HG02973 (cell line): ENCODE data around the gene ACOT8.
A peak's percentile ranks its signal among the peaks of the same experiment; 100 is the strongest.
"Not testable (repeated sequence)": the region's sequence is repeated elsewhere in the genome, so short reads cannot be mapped to it uniquely, and the experiment has no call there.

Source experiments
- ATAC-seq: cut with Tn5 transposase; IDR thresholded peaks from one replicate; pipeline ENCODE4 v1.9.1; 2021; ENCODE audit warnings: moderate library complexity; ENCODE audit not compliant: unreplicated experiment

The ACOT8 gene

DNA sequence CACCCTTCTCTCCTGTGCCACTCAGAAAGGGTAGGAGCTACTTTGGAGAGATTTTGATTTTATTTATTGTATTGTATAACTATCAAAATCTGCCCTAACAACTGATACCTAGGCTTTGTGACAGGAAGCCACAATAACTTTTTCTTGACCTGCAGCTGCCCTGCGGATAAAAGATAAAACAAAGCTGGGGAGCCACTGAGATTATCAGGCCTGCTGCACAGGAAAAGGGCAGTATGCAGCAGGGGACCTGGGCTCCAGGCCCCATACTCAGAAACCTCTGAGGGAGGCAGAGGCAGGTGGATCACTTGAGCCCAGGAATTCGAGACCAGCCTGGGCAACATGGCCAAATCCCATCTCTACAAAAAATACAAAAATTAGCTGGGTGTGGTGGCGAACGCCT lies 24.6 kb downstream of the ACOT8 start:
- ATAC-seq = no peak

- not testable (repeated sequence) for ATAC-seq
Measured at GRCh38 chr20:45829673-45830106, 27.5 kb downstream of the ACOT8 start.

DNA sequence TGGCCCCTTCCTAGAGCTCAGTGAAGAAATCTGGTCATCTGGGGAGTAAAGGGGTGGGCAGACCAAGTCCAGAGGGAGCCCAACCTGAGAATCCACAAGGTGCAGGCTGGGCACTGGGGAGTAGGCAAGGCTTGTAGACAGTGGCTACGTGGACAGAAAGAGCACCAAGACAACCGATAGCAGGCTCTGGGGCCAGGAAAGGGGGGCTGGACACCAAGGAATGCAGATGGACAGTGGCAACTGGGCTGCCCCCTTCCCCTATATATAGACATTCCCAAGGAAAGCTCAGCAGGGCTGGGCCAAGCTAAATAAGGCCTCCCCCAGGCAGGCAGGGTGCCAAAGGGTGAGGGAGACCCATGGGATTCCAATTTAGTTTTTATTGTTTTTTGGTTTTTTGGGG lies 28.6 kb downstream of the ACOT8 start:
- ATAC-seq = no peak

DNA sequence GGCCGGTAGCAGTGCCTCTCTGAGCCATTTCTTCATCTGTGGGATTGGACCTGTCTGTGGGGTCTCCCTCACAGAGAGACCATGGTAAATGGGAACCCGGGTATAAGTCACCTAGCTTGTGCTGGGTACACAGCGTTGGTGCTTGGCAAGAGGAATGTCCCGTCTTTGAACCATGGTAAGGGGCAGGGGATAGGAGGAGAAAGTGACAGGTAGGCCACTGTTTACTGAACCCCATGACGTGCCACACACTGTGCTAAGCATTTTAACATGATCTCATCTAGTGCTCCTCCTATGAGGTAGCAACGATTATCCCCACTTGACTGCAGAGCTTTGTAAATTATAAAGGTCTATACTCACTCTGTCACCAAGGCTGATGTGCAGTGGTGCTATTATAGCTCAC lies 29.5 kb downstream of the ACOT8 start:
- ATAC-seq = no peak

DNA sequence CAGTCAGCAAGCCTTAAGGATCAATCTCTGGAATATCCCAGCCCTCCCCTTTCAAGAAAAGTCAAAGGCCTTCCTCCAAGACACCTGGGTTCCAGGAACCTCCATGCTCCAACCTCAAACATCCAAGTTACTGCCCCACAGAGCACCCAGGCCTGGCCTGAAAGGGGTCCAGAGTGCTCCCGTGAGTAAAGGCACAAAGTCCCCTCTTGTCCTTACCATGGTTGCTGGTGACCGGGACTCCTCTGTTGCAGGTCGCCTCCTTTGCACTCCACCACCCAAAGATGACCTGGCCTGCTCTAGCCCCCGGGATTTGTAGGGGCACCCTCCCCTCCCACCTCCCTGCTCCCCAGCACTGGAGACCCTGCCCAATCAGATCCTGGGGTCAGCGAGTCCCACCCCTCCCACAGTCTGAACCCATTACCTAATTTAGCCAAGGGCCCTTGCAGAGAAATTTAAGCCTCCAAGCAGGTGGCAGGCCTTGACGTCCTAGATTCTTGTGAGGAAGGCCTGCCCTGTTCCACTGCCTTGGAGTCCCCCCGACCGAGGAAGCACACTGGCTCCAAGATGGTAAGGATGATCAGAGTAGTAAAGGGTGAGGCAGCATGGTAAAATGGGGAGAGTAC lies 30.1 kb downstream of the ACOT8 start, which contains the start of gene TNNC2:
Gene TNNC2, minus strand, starts transcription at position 283 of the 623 bp plus-strand sequence. Its CDS starts 64 bp downstream, at position 219.
- no peak for ATAC-seq

DNA sequence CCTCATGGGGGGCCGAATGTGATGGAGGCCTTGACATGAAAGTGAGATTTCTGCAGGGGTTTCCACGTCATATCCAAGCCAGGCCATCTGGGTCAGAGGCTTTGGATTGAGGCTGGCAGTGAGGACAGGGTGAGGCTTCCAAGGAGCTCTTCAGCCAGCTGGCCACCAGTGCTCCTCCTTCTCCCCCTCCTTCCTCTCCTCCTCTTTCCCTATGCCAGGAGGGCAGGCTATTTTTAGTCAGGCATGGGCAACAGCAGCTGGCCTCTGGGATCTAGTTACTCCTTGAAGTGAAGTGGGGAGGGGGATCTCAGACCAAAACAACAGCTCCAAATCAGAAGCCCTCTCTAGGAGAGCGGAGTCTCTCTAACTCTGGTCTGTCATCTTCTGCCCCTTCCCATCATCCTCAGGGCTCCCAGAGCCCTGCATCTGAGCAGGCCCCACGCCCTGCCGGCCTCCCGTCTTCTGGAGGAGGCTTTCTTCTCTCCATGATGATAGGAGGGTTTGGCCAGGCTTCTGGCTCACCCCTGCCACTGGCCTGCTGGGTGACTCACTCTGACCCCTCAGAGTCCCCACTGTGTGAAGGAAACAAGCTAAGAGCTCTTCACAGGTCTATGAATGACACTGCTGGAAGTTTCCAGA lies 30.7 kb downstream of the ACOT8 start:
- ATAC-seq = no peak

DNA sequence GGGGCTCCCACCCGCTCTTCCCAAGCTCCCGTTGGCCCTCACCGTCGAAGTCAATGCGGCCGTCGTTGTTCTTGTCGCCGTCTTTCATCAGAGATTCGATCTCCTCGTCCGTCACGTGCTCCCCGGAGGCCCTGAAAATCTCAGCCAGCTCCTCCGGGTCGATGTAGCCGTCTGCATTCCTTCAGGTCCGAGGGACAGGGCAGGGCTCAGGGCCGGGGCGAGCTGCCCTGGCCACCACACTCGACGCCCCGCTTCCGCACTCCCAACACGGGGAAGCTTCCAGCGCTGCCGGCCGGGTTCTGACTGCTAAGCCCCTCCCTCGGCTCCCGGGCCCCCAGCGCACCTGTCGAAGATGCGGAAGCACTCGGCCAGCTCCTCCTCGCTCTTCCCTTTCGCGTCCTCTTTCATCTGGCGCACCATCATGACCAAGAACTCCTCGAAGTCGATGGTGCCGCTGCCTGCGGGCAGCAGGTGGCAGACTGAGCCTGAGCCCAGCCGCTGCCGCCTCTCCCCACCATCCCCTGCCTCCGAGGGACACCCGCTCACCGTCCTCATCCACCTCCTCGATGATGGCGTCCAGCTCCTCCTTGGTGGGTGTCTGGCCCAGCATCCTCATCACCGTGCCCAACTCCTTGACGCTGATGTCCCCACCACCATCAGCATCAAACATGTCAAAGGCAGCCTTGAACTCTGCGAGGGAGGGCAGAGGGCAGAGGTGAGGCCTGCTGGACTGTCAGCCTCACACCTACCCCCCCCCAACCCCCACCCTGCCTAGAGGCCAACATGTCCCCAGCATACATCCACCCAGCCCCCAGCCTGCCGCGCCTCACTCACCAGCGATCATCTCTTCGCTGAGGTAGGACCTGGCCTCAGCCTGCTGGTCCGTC lies 33.0 kb downstream of the ACOT8 start:
- no peak for ATAC-seq

DNA sequence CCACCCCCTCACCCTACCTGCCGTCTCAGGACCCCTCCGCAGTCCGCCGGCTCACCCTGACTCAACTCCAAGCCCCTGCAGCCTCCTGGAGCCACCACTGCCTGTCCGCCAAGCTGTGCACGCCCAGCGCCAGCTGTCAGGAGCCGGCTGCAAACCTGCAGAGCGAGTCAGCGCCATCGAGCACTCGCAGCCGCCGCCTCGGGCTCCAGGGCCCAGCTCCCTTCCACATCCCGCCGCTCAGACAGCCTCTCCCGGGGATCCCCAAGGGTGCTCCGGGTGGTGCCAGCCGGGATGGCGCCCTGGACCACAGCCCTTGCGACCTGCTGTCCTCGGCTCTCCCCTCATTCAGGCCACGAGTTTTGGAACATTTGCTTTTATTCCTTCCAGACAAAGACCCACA lies 34.3 kb downstream of the ACOT8 start:
- ATAC-seq = no peak

DNA sequence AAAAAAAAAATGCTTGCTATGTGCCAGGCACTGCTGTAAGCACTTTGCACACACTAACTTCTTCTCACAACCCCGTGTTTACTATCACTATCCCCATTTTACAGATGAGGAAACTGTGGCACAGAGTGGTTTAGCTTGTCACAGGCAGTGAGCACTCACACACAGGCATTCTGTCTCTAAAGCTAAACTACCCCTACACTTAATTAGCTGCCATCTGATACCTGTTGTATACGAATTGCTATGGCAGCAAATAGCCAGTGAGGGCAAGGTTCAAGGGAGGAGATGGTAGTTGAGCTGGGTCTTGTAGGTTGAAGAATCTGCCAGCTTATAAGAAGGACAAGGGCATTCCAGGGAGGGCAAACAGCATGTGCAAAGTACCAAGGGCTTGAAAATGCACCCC lies 35.2 kb downstream of the ACOT8 start:
- ATAC-seq = no peak

DNA sequence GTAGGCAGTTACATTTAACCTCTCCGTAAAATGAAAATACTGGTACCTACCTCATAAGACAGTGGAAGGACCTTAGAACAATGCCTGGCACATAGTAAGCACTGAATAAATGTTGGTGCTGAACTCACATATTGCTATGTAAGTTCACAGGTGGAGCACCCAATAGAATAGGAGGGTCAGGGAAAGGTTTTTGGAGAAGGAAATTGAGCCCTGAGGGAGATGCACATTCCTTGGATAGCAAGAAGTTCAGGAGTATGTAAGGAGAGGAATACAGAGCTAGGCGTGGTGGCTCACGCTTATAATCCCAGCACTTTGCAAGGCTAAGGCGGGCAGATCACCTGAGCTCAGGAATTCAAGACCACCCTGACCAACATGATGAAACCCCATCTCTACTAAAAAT lies 37.7 kb downstream of the ACOT8 start:
- no peak for ATAC-seq

GRCh38 chr20:45818239-45818638 lies 39.0 kb downstream of the ACOT8 start:
- ATAC-seq = no peak

DNA sequence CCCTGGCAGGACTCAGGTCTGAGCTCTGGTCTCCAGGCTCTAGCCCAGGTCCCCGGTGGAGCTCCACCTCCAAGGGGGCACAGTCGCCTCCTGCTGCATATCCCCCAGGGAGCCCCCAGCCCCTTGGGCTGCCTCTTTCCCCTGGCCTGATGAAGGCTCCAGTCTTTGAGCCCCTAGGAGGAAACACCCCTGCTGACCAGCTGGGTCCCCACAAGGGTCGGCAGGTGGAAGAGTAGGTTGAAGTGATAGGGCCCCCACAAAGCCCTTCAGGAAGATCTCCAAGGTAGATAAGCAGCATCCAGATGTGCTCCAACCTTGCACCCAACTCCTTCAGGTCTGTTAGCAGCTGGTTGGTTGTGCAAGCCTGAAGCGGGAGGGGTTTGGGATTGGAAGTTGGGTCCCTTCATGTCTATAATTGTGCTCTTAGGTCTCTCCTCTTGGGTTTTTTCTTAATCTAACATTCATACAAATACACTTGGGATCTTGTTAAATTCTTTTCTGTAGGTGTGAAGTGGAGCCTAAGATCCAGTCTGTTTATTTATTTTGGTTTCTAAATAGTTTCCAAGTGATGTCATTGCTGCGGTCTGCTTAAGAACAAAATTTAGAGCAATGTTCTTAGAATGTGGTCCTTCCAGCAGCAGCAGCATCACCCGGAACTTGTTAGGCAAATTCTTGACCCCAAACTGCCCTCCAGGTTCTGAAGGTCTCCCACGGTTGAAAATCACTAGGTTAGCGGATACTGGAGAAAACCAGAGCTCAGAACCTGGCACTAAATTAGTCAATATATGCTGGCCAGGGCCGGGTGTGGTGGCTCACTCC lies 39.6 kb downstream of the ACOT8 start:
- no peak for ATAC-seq

DNA sequence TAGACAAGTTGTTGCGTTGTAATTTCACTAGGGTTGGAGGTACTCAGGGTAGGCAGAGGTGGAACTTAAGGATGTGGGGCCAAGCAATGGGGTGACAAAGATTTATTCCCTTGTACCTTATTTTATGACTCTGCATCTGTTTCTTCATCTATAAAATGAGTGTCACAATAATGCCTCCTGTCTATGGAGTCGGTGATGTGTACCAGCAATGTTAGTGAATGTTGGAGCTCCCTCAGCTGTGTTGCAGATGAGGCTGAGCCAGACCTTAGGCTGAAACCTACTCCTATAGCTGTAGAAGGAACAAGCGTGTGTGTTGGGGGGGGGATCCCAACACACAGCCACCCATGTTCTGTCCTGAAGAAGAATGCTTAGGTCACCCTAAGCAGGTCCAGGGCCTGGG lies 40.2 kb downstream of the ACOT8 start:
- ATAC-seq = no peak

DNA sequence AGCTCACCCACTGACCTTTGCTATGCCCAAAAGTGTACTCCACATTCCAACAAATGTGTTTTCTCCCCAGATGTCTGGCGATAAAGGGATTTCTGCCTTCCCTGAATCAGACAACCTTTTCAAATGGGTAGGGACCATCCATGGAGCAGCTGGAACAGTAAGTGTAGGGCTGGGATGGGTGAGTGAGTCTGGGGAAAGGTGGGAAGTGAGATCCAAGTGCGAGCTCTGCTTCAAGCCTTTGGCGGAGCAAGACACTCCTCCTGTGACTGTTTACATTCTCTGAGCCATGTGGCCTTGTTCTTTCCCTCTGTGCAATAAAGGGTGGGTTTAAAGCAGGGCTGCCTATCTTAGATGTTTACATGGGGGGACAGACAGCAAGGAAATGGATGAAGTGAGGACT lies 42.9 kb downstream of the ACOT8 start:
- no peak for ATAC-seq

DNA sequence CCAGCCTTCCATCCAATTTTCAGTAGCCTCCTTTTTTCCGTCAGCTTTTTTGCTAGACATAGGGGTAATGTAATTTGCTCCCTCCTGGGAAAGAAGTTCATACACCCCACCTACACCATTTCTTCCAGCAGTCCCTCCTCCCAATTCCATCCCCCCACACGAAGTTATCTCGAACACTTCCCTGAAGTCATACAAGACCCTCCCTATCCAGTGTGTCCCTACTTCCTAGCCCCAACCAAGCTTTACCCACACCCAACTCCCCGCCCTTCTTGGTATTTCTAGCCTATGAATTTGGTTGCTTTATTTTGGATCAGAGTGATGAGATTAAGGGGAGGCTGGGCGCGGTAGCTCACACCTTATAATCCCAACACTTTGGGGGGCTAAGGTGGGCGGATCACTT lies 43.7 kb downstream of the ACOT8 start:
- no peak for ATAC-seq

GRCh38 chr20:45813006-45813340 lies 44.2 kb downstream of the ACOT8 start:
- no peak for ATAC-seq

DNA sequence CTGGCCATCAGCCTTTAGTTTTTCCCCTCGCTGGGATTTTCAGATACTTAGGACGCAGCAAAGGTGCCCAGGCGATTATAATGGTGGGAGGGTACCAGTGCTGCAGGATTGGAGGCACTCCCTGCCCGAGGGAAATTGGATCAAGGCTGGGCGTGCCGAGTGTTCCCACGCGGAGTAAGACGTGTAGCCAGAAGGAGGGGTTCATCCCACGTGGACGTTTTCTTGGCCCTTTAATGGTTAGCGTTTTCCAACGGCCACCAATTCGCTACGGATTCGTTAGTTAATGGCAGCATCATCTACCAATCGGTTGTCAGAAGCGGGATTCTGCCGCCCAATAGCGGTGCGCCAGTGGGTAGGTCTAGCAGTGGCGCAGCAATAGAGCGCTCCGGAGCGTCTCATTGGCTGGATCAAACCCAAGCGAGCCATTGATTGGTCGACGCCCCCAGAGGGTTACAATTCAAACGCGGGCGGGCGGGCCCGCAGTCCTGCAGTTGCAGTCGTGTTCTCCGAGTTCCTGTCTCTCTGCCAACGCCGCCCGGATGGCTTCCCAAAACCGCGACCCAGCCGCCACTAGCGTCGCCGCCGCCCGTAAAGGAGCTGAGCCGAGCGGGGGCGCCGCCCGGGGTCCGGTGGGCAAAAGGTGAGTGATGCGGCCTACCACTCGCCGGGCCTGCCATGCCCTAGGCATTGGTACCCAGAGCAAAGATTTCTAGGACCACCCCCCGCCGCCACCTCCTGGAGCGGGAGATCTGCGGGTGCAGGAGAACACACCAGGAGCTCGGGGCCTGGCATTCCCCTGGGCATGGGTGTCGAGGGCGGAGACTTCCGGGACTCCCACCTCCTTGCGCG lies 44.8 kb downstream of the ACOT8 start, which contains the start of gene UBE2C:
Gene UBE2C, plus strand, starts transcription at position 488 of the 849 bp plus-strand sequence. Its CDS starts 52 bp downstream, at position 540.
- ATAC-seq = peak; percentile 96

- ATAC-seq = no peak
Measured at GRCh38 chr20:45810191-45810970, 46.8 kb downstream of the ACOT8 start.

DNA sequence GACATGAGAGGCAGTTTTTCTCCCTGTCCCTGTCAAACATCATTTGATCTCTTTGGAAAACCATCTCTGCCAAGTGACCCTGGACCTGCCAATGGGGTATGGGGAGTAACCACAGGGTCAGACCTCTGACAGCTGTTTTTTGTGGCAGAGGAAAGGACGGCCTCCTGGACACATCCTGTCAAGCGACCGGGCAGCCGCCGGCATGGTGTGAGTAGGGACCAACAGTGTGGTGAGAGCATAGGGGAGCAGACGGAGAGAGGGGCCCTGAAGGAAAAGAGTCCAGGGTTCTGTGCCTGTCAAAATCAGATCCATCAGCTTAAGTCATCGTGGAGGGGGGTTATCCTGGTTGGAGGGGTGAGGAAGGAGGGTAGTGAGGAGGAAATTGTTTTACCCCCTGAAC lies 55.3 kb downstream of the ACOT8 start:
- no peak for ATAC-seq
